Jurkat, Clone E6-1 (cell line): Measurements from ENCODE around the gene NLGN4X.

Source experiments
- DNase-seq: peaks from one replicate; pipeline ENCODE4 v3.0.0-alpha.2; 2011; ENCODE audit warnings: low read depth, low spot score
- H3K4me3 ChIP-seq: 2 replicates; pipeline ENCODE4 v1.5.1; 2011; ENCODE audit warnings: mild to moderate bottlenecking, low read length, control low read depth, moderate library complexity

The NLGN4X gene

GRCh38 chrX:6024204-6024603 is 204.5 kb downstream of the NLGN4X start:
- DNase-seq, result no peak
- H3K4me3 ChIP-seq, result no peak overlapping the region

GRCh38 chrX:6021316-6022091 is 207.2 kb downstream of the NLGN4X start:
- peak; percentile 40 for DNase-seq

GRCh38 chrX:6019076-6019475 is 209.6 kb downstream of the NLGN4X start:
- H3K4me3 ChIP-seq, result no peak overlapping the region
- no peak for DNase-seq

More at GRCh38 chrX:6021316-6022091, 207.2 kb downstream of the NLGN4X start:
- H3K4me3 ChIP-seq, result no peak overlapping the region

GRCh38 chrX:6015423-6015822 is 213.2 kb downstream of the NLGN4X start:
- DNase-seq, result no peak
- H3K4me3 ChIP-seq, result no peak overlapping the region

GRCh38 chrX:6012357-6012756 is 216.3 kb downstream of the NLGN4X start:
- H3K4me3 ChIP-seq, result no peak overlapping the region
- DNase-seq, result no peak

- no peak overlapping the region for H3K4me3 ChIP-seq
- DNase-seq, result no peak
Measured at GRCh38 chrX:6005856-6006255, 222.8 kb downstream of the NLGN4X start.

- H3K4me3 ChIP-seq, result no peak overlapping the region
- DNase-seq, result no peak
Measured at GRCh38 chrX:6004529-6004928, 224.1 kb downstream of the NLGN4X start.

GRCh38 chrX:6002056-6002455 is 226.6 kb downstream of the NLGN4X start:
- DNase-seq, result peak; percentile 50
- H3K4me3 ChIP-seq, result no peak overlapping the region

GRCh38 chrX:5998901-5999300 is 229.8 kb downstream of the NLGN4X start:
- no peak for DNase-seq
- H3K4me3 ChIP-seq, result no peak overlapping the region

- no peak for DNase-seq
- H3K4me3 ChIP-seq, result no peak overlapping the region
Measured at GRCh38 chrX:5998456-5998855, 230.2 kb downstream of the NLGN4X start.

- no peak overlapping the region for H3K4me3 ChIP-seq
- no peak for DNase-seq
Measured at GRCh38 chrX:5991393-5991792, 237.3 kb downstream of the NLGN4X start.

GRCh38 chrX:5979338-5979737 is 249.3 kb downstream of the NLGN4X start:
- H3K4me3 ChIP-seq, result no peak overlapping the region
- DNase-seq, result no peak

GRCh38 chrX:5976332-5976731 is 252.3 kb downstream of the NLGN4X start:
- no peak overlapping the region for H3K4me3 ChIP-seq
- DNase-seq, result no peak

- no peak overlapping the region for H3K4me3 ChIP-seq
- no peak for DNase-seq
Measured at GRCh38 chrX:5971300-5971699, 257.4 kb downstream of the NLGN4X start.

- DNase-seq, result no peak
Measured at GRCh38 chrX:5965406-5965805, 263.3 kb downstream of the NLGN4X start.

GRCh38 chrX:5959286-5959685 is 269.4 kb downstream of the NLGN4X start:
- no peak overlapping the region for H3K4me3 ChIP-seq
- DNase-seq, result no peak

More at GRCh38 chrX:5965406-5965805, 263.3 kb downstream of the NLGN4X start:
- H3K4me3 ChIP-seq, result no peak overlapping the region

- H3K4me3 ChIP-seq, result no peak overlapping the region
- no peak for DNase-seq
Measured at GRCh38 chrX:5958523-5958922, 270.1 kb downstream of the NLGN4X start.

- DNase-seq, result no peak
Measured at GRCh38 chrX:5957506-5957905, 271.2 kb downstream of the NLGN4X start.

GRCh38 chrX:5936438-5936837 is 292.2 kb downstream of the NLGN4X start:
- no peak overlapping the region for H3K4me3 ChIP-seq
- DNase-seq, result no peak

More at GRCh38 chrX:5957506-5957905, 271.2 kb downstream of the NLGN4X start:
- H3K4me3 ChIP-seq, result no peak overlapping the region

- H3K4me3 ChIP-seq, result no peak overlapping the region
- DNase-seq, result no peak
Measured at GRCh38 chrX:5928224-5928623, 300.4 kb downstream of the NLGN4X start.

- no peak overlapping the region for H3K4me3 ChIP-seq
- DNase-seq, result no peak
Measured at GRCh38 chrX:5916945-5917344, 311.7 kb downstream of the NLGN4X start.
